H1 (cell line): ENCODE measurements around the gene CCDC192. TPM values are rescaled to one million over a fixed set of nuclear protein-coding genes. Genes with fewer than 3 reads are reported as not detected.

Source experiments
- CTCF ChIA-PET: fragments of 300-600 bp; sonication (Branson Sonifier 250); formaldehyde crosslinking; loops from one replicate; lab custom pipeline; 2021; ENCODE audit not compliant: partially characterized antibody; lab: Charles Lee
- POLR2A ChIA-PET: fragments of 300-600 bp; sonication (Branson Sonifier 250); formaldehyde crosslinking; loops from one replicate; lab custom pipeline; 2021; ENCODE audit warnings: inconsistent platforms; ENCODE audit not compliant: partially characterized antibody; lab: Charles Lee
- DNase-seq, 2 experiments: peaks; one replicate each; pipeline versions ENCODE4 v3.0.0 to v3.0.0-alpha.2; 2010 to 2022; ENCODE audit warnings: low spot score in 2 of 2, low read depth in 1 of 2, mixed read lengths in 1 of 2
- FAIRE-seq: peaks from 2 replicates; lab custom pipeline; 2011; peaks lifted over from hg19 to GRCh38; lab: Jason Lieb, UNC
- H2AFZ ChIP-seq: 2 replicates; pipeline ENCODE4 v1.8.1; 2012; ENCODE audit warnings: low read length, inconsistent platforms
- H2AK5ac ChIP-seq: 2 replicates; pipeline ENCODE4 v1.6.1; 2013; ENCODE audit warnings: low read depth, low read length
- H2BK120ac ChIP-seq: replicated peaks from 2 replicates; pipeline ENCODE3; 2013; ENCODE audit warnings: low read depth, low read length, inconsistent platforms
- H2BK12ac ChIP-seq: 2 replicates; pipeline ENCODE4 v1.6.1; 2013; ENCODE audit warnings: low read depth, low read length
- H2BK15ac ChIP-seq: 2 replicates; pipeline ENCODE4 v1.6.1; 2013; ENCODE audit warnings: low read length
- H2BK20ac ChIP-seq: 2 replicates; pipeline ENCODE4 v1.6.1; 2013; ENCODE audit warnings: low read length
- H2BK5ac ChIP-seq: 2 replicates; pipeline ENCODE4 v1.6.1; 2013; ENCODE audit warnings: low read depth, low read length
- H3K14ac ChIP-seq: 2 replicates; pipeline ENCODE4 v1.6.1; 2013; ENCODE audit warnings: inconsistent platforms; ENCODE audit not compliant: insufficient read length
- H3K18ac ChIP-seq: 2 replicates; pipeline ENCODE4 v1.6.1; 2013; ENCODE audit warnings: low read length; ENCODE audit errors: extremely low read depth
- H3K23ac ChIP-seq: 2 replicates; pipeline ENCODE4 v1.6.1; 2013; ENCODE audit warnings: inconsistent platforms; ENCODE audit not compliant: insufficient read length
- H3K23me2 ChIP-seq: 2 replicates; pipeline ENCODE4 v1.6.1; 2013; ENCODE audit warnings: low read depth, low read length
- H3K27ac ChIP-seq: 2 replicates; pipeline ENCODE4 v1.6.1; 2011; ENCODE audit warnings: low read depth, low read length, inconsistent platforms
- H3K27me3 ChIP-seq, 4 experiments: replicated peaks in 1 of 4; 1 replicate in 1 of 4; 2 replicates in 3 of 4; pipeline versions ENCODE4 v1.6.1 to v1.8.1; 2011 to 2013; ENCODE audit warnings: low read length in 3 of 4, mild to moderate bottlenecking in 3 of 4, inconsistent platforms in 2 of 4, mixed read lengths in 2 of 4, moderate library complexity in 1 of 4; ENCODE audit not compliant: control insufficient read depth in 3 of 4, insufficient read depth in 3 of 4; ENCODE audit errors: extremely low read depth in 1 of 4
- H3K36me3 ChIP-seq, 4 experiments: 2 replicates each; pipeline versions ENCODE4 v1.6.1 to v1.8.1; 2011 to 2013; ENCODE audit warnings: mild to moderate bottlenecking in 4 of 4, low read length in 3 of 4, moderate library complexity in 2 of 4, control low read depth in 1 of 4, inconsistent platforms in 1 of 4; ENCODE audit not compliant: insufficient read depth in 4 of 4, control insufficient read depth in 2 of 4
- H3K4ac ChIP-seq: replicated peaks from 2 replicates; pipeline ENCODE3; 2013; ENCODE audit warnings: low read length, low read depth, mixed read lengths, inconsistent platforms; ENCODE audit not compliant: insufficient read length
- H3K4me1 ChIP-seq, 4 experiments: replicated peaks in 1 of 4; 1 replicate in 1 of 4; 2 replicates in 3 of 4; pipeline versions ENCODE4 v1.6.1 to v1.8.1; 2011 to 2013; ENCODE audit warnings: low read length in 3 of 4, inconsistent platforms in 2 of 4, mixed read lengths in 1 of 4; ENCODE audit not compliant: insufficient read depth in 4 of 4, control insufficient read depth in 3 of 4
- H3K4me2 ChIP-seq, 2 experiments: 2 replicates each; pipeline versions ENCODE4 v1.6.1 to v1.8.1; 2011 to 2013; ENCODE audit warnings: low read depth in 2 of 2, low read length in 2 of 2, control low read depth in 1 of 2, inconsistent platforms in 1 of 2, mild to moderate bottlenecking in 1 of 2; ENCODE audit not compliant: insufficient read depth in 1 of 2
- H3K4me3 ChIP-seq, 4 experiments: fragments of 200-600, 300-600 bp in 1 of 4; sonication (generic), shearing (Covaris generic), sonication (Bioruptor Twin) in 1 of 4; 2 replicates each; pipeline versions ENCODE4 v1.5.1 to v1.8.1; 2011 to 2016; ENCODE audit warnings: low read length in 4 of 4, low read depth in 3 of 4, control low read depth in 2 of 4, inconsistent platforms in 2 of 4, mild to moderate bottlenecking in 2 of 4, mixed read lengths in 1 of 4, moderate library complexity in 1 of 4; ENCODE audit not compliant: insufficient read depth in 2 of 4; ENCODE audit errors: extremely low read depth in 1 of 4
- H3K56ac ChIP-seq: replicated peaks from 2 replicates; pipeline ENCODE3; 2013; ENCODE audit warnings: low read depth, mild to moderate bottlenecking, mixed read lengths, low read length, inconsistent platforms; ENCODE audit not compliant: insufficient read length
- H3K79me1 ChIP-seq: 2 replicates; pipeline ENCODE4 v1.6.1; 2013; ENCODE audit warnings: low read depth, low read length, control low read depth
- H3K79me2 ChIP-seq, 2 experiments: 2 replicates each; pipeline versions ENCODE4 v1.6.1 to v1.8.1; 2012 to 2013; ENCODE audit warnings: low read length in 2 of 2, mild to moderate bottlenecking in 2 of 2, inconsistent platforms in 1 of 2; ENCODE audit not compliant: insufficient read depth in 2 of 2, control insufficient read depth in 1 of 2
- H3K9ac ChIP-seq, 4 experiments: replicated peaks in 1 of 4; 1 replicate in 1 of 4; 2 replicates in 3 of 4; pipeline versions ENCODE4 v1.6.1 to v1.8.1; 2011 to 2013; ENCODE audit warnings: low read depth in 3 of 4, low read length in 3 of 4, control low read depth in 2 of 4, mild to moderate bottlenecking in 2 of 4, moderate library complexity in 2 of 4, inconsistent platforms in 1 of 4; ENCODE audit errors: extremely low read depth in 1 of 4
- H3K9me3 ChIP-seq, 2 experiments: 2 replicates each; pipeline versions ENCODE4 v1.6.1 to v1.8.1; 2012 to 2013; ENCODE audit warnings: mild to moderate bottlenecking in 2 of 2, moderate library complexity in 2 of 2, control low read depth in 1 of 2, inconsistent platforms in 1 of 2, low read depth in 1 of 2, low read length in 1 of 2, mixed read lengths in 1 of 2; ENCODE audit not compliant: insufficient read depth in 2 of 2
- H4K20me1 ChIP-seq, 2 experiments: replicated peaks in 1 of 2; 2 replicates each; pipeline versions ENCODE3 to v1.8.1; 2011 to 2013; ENCODE audit warnings: inconsistent platforms in 2 of 2, low read length in 2 of 2, mild to moderate bottlenecking in 1 of 2; ENCODE audit not compliant: insufficient read depth in 2 of 2, control insufficient read depth in 1 of 2
- H4K5ac ChIP-seq: 2 replicates; pipeline ENCODE4 v1.6.1; 2013; ENCODE audit warnings: low read length, low read depth, mixed read lengths, inconsistent platforms; ENCODE audit not compliant: insufficient read length
- H4K8ac ChIP-seq: 2 replicates; pipeline ENCODE4 v1.8.0; 2013; ENCODE audit warnings: mild to moderate bottlenecking, moderate library complexity, low read length, inconsistent platforms; ENCODE audit not compliant: insufficient read depth; ENCODE audit errors: extremely low read depth
- H4K91ac ChIP-seq: replicated peaks from 2 replicates; pipeline ENCODE3; 2013; ENCODE audit warnings: low read length, mixed read lengths, inconsistent platforms; ENCODE audit not compliant: insufficient read length
- BACH1 ChIP-seq: IDR thresholded peaks from 2 replicates; pipeline ENCODE4 v1.6.1; 2012; ENCODE audit warnings: low read length, improper control_type of control experiment
- BRCA1 ChIP-seq: IDR thresholded peaks from 2 replicates; pipeline ENCODE4 v1.6.1; 2012; ENCODE audit warnings: low read depth, low read length, improper control_type of control experiment
- E2F6 ChIP-seq: IDR thresholded peaks from 2 replicates; pipeline ENCODE4 v1.6.1; 2012; ENCODE audit warnings: inconsistent platforms
- KDM4A ChIP-seq: IDR thresholded peaks from one replicate; pipeline ENCODE4 v1.7.1; 2012; ENCODE audit warnings: low read depth, mild to moderate bottlenecking, moderate library complexity, low read length, inconsistent platforms; ENCODE audit not compliant: severe bottlenecking
- MAFK ChIP-seq: IDR thresholded peaks from 2 replicates; pipeline ENCODE4 v1.6.1; 2012; ENCODE audit warnings: low read depth, mild to moderate bottlenecking, improper control_type of control experiment, low read length
- NANOG ChIP-seq: IDR thresholded peaks from 2 replicates; pipeline ENCODE4 v1.6.1; 2011; ENCODE audit warnings: low read length, low read depth, mild to moderate bottlenecking, inconsistent platforms; ENCODE audit not compliant: insufficient read depth, poor library complexity, severe bottlenecking
- SIN3A ChIP-seq, 2 experiments: IDR thresholded peaks in 1 of 2; conservative IDR thresholded peaks in 1 of 2; 2 replicates each; pipeline ENCODE4 v1.6.1; 2011 to 2012; ENCODE audit warnings: low read length in 2 of 2, improper control_type of control experiment in 1 of 2, low read depth in 1 of 2, mild to moderate bottlenecking in 1 of 2
- SP2 ChIP-seq: IDR thresholded peaks from 2 replicates; pipeline ENCODE4 v1.6.1; 2012; ENCODE audit warnings: mild to moderate bottlenecking, low read length, inconsistent platforms
- TAF7 ChIP-seq: optimal IDR thresholded peaks from 2 replicates; pipeline ENCODE3; 2011; ENCODE audit warnings: low read depth, mild to moderate bottlenecking, inconsistent platforms, low read length, moderate library complexity, borderline replicate concordance
- TBP ChIP-seq: IDR thresholded peaks from 2 replicates; pipeline ENCODE4 v1.6.1; 2011; ENCODE audit warnings: low read depth, low read length, improper control_type of control experiment
- TEAD4 ChIP-seq: IDR thresholded peaks from 2 replicates; pipeline ENCODE4 v1.6.1; 2012; ENCODE audit warnings: low read depth, low read length, inconsistent platforms, mixed read lengths
- USF2 ChIP-seq: IDR thresholded peaks from 2 replicates; pipeline ENCODE4 v1.6.1; 2011; ENCODE audit warnings: low read length, improper control_type of control experiment
- WGBS, 2 experiments: shearing (Covaris generic) in 1 of 2; methylation state at CpG; one replicate each; pipeline versions ENCODE4 v1.1.6 to v1.1.7; 2013 to 2015; ENCODE audit warnings: low lambda C conversion rate in 2 of 2, mixed read lengths in 2 of 2, inconsistent platforms in 1 of 2, low coverage in 1 of 2, missing lambda C conversion rate in 1 of 2; ENCODE audit not compliant: insufficient replicate concordance in 2 of 2, insufficient coverage in 1 of 2, insufficient read length in 1 of 2; ENCODE audit errors: extremely low coverage in 1 of 2, missing lambda C conversion rate in 1 of 2; 5-methylcytosine and 5-hydroxymethylcytosine counted together
- polyA plus RNA-seq, 7 experiments: library from polyadenylated mRNA; depleted of rRNA in 3 of 7; stranded (reverse) in 5 of 7; unstranded in 2 of 7; fragments of >200 nt in 5 of 7; fragments of 200-250 nt in 2 of 7; gene quantifications; 1 replicate in 5 of 7; 2 replicates in 1 of 7; 4 replicates in 1 of 7; pipeline versions ENCODE4 v1.2.1 to v1.2.3, GENCODE V29; 2011 to 2013; ENCODE audit warnings: missing spikeins in 2 of 7, mixed read lengths in 2 of 7
- total RNA-seq: library from RNA; stranded (reverse); fragmentation: NEBNext Ultra II Directional; extraction: Animal tissue kit (Norgen Biotek cat#: 25700); gene quantifications from 2 replicates; pipeline ENCODE4 v1.2.1, GENCODE V29; 2021

CCDC192 gene
- total and polyA plus RNA-seq, 2 of the 8 experiments (the other 6 are each of a cell fraction or from before 2014, with no cell fraction given), result 0.61 TPM; not detected in 1

- no peak overlapping the region for H4K8ac ChIP-seq
- H2BK20ac ChIP-seq, result no peak overlapping the region
- no peak for FAIRE-seq
- TF ChIP-seq NANOG (no peak), TBP (no peak), MAFK (no peak), TAF7 (no peak), BRCA1 (no peak), SP2 (no peak), TEAD4 (no peak), SIN3A (conservative IDR thresholded peaks at IDR 0.05 in 1 of 2, IDR thresholded peaks at IDR 0.05 in 1 of 2; ENCODE audit: low read depth in 1 of 2, low read length in 2 of 2) (no peak), KDM4A (no peak), E2F6 (no peak), USF2 (no peak), BACH1 (no peak)
- TF ChIP-seq, all 59 proteins: peak for 0
- H2AFZ ChIP-seq, result no peak overlapping the region
- H3K9me3 ChIP-seq, result no peaks in the 10 kb centered on the region
- CTCF ChIA-PET, result interaction anchor here (0.6 kb wide), 1 partner anchor 52 kb away, joined by 3 read pairs; no protein-coding TSS in a partner anchor
- H3K23ac ChIP-seq, result no peak overlapping the region
- no peak overlapping the region for H3K4ac ChIP-seq
- H3K14ac ChIP-seq, result no peak overlapping the region
- peaks cover 7 to 18% (median 16%) of the 10 kb centered on the region in 4 experiments for H3K27me3 ChIP-seq
- H2BK12ac ChIP-seq, result no peak overlapping the region
- no peak overlapping the region for H2AK5ac ChIP-seq
- no peak overlapping the region for H3K4me2 ChIP-seq
- no peak overlapping the region for H3K4me3 ChIP-seq
- H2BK5ac ChIP-seq, result no peak overlapping the region
- H3K18ac ChIP-seq, result no peak overlapping the region
- H4K20me1 ChIP-seq, result no peaks in the 10 kb centered on the region
- H3K56ac ChIP-seq, result no peak overlapping the region
- no peaks in the 10 kb centered on the region for H3K79me1 ChIP-seq
- no peak overlapping the region for H3K9ac ChIP-seq
- no peaks in the 10 kb centered on the region for H3K36me3 ChIP-seq
- no peak overlapping the region for H4K5ac ChIP-seq
- POLR2A ChIA-PET, result no interaction called here
- H3K27ac ChIP-seq, result no peak overlapping the region
- 91% methylated on average over 4 of the region's 4 CpGs; no CpG with 5 or more reads in 1 of the 2 experiments for WGBS, 2 experiments
- H4K91ac ChIP-seq, result no peak overlapping the region
- no peaks in the 10 kb centered on the region for H3K4me1 ChIP-seq
- no peak overlapping the region for H2BK120ac ChIP-seq
- DNase-seq, result no peak
- no peak overlapping the region for H2BK15ac ChIP-seq
- H3K23me2 ChIP-seq, result no peaks in the 10 kb centered on the region
- no peaks in the 10 kb centered on the region for H3K79me2 ChIP-seq
These were observed 224.9 kb downstream of the CCDC192 start for GRCh38 chr5:127928053-127928452.
